HCEC 1CT (cell line): Measurements from ENCODE around the gene SLC30A1.
A peak's percentile ranks its signal among the peaks of the same experiment; 100 is the strongest.
"Not testable (repeated sequence)": the region's sequence is repeated elsewhere in the genome, so short reads cannot be mapped to it uniquely, and the experiment has no call there.

Experiments used
- DNase-seq: peaks from one replicate; pipeline ENCODE4 v3.0.0-alpha.2; 2017

The SLC30A1 gene, protein sequence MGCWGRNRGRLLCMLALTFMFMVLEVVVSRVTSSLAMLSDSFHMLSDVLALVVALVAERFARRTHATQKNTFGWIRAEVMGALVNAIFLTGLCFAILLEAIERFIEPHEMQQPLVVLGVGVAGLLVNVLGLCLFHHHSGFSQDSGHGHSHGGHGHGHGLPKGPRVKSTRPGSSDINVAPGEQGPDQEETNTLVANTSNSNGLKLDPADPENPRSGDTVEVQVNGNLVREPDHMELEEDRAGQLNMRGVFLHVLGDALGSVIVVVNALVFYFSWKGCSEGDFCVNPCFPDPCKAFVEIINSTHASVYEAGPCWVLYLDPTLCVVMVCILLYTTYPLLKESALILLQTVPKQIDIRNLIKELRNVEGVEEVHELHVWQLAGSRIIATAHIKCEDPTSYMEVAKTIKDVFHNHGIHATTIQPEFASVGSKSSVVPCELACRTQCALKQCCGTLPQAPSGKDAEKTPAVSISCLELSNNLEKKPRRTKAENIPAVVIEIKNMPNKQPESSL

DNA sequence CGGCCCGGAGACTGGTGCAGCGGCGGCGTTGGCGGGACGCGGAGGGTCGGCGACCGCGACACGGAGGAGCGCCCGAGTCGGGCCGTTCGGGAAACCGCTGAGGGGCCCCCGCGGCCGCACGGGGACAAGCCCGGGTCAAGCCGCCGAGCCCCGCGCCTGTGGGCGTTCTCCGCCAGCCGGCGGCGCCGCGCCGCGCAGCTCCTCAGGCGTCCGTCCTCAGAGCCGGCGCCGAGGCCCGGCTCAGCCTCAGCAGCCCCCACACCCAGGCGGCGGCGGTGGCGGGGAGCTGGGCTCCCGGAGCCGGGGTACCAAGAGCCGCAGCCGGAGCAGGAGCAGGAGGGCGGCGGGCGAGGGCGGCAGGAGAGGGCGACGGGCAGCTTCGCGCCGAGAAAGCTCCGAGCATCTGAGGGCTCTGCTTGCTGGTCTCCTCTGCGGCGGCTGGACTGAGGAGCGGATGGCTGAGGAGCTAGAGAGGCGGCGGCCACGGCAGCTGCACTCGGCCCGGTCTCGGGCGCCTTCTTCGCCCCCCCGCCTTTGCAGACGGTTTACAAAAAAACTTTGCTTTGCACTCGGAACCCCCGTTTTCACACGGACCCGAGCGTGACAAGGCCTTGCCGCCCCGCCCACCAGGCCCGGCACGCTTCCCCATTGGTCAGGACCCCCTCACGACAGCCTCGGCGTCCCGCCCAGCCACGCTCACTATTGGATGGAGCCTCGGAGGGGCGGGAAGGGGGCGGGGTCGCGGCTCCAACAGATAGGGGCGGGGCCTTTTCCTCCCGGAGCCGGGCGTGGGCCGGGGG is at the start of gene SLC30A1:
TSS of gene SLC30A1 (minus strand) at position 522 of the 800 bp plus-strand sequence. CDS start 549 bp downstream, outside the sequence.
- peak; percentile 98 for DNase-seq

DNA sequence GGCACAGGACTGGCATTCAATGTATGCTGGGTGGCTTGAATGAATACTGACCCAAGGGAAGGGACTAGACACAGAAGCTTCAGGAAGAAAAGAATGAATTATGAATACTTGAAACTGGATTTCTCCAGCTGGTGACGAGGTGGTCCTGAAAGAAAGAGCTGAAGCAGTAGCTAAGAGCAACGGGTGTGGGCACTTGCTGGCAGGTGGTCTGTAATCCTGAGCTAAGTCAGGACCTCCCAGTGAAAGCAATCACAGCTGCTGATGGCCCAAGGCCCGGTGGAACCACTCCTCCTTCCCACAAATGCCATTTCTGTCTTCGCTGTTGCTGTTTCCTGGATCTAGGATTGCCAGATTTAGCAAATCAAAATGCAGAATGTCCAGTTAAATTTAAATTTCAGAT is 49.5 kb upstream of the SLC30A1 start:
- DNase-seq, result no peak

DNA sequence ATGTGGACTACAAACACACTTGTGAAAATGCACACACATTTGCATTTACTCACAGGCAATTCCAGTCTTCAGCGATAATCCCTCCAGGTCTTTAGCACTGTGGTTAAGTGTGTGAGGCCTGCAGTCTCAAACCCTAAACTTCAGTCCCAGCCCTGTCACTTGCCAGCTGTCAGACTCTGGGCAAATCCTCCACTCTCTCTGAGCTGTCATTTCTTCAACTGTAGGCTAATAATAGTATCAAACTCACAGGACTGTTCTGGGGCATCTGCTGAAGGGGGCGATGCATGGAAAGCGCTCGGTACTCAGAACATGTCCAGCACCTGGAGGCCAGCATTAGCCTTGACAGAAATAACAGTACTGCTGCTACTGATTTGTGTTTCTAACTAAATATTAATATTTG is 48.3 kb upstream of the SLC30A1 start:
- no peak for DNase-seq

DNA sequence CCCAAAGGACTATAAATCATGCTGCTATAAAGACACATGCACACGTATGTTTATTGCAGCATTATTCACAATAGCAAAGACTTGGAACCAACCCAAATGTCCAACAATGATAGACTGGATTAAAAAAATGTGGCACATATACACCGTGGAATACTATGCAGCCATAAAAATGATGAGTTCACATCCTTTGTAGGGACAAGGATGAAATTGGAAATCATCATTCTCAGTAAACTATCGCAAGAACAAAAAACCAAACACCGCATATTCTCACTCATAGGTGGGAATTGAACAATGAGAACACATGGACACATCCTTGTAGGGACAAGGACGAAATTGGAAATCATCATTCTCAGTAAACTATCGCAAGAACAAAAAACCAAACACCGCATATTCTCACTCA is 46.9 kb upstream of the SLC30A1 start:
- not testable (repeated sequence) for DNase-seq

DNA sequence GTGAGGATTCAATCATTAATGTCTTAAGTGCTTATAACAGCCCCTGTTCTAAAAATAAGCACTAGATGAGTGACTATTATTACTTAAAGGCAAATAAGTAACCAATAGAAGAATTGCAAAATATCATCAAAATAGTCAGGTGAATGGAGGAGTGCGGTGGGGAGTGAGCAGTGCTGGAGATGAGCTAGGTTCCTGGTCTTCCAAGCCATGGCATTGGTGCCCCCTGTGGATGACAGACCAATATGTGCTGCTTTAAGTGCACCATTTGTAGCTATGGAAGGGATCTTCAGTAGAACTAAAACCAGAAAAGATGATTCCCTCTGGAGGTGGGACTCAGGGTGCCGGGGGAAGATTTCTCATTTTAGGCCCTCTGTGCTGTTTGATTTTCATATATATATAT is 46.1 kb upstream of the SLC30A1 start:
- DNase-seq, result peak; percentile 51

DNA sequence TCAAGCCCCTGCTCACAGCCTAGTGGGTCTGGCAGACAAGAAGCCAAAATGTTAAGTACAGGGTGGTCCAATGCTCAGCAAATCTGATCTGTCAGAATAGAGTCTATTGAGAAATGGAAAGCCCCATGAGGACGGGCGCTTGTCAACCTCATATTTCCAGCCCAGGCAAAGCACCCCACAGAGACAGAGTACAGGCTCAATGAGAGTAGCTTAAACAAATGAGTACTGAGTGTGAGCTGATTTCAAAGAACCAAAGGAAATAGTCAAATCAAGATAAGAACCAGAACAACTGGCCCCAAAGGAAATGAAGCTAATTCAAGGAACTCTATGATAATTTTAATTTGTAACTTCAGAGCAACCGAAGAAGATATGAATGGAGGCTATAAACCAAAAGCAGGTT is 44.6 kb upstream of the SLC30A1 start:
- no peak for DNase-seq

DNA sequence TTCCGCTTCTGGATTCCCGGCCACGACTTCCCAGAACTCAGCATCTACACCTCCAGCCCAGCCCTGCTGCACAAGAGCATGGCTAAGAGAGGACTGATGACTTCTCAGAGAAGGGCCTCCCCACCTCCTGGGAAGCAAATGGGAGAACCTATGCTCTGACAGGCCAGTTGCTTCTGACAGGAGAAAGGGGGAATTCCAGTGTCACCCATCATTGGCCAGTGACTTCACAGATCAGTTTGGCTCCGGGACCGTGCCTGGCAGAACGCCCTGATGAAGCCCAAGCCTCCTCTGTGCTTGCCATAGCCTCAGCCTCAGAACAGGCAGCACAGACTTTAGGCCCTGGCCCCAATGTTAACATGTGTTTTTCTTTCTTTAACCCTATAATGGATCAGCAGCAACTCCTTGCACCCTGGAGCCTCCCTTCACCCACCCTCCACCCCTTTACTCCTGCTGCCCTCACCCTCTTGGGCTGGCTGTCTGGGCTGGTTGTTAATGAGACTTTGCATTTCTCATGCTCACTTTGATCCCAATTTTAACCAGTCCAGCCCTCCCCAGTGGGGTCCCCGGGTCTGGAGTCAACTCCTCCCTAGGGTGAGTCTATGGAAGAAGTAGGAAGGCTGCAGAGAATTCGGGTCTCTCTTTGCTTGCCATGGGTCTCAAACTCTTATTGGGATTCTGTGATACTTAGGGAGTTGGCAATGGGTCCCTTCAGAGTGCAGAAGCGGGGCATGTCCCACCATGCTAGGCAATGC is 42.7 kb upstream of the SLC30A1 start:
- DNase-seq, result no peak

DNA sequence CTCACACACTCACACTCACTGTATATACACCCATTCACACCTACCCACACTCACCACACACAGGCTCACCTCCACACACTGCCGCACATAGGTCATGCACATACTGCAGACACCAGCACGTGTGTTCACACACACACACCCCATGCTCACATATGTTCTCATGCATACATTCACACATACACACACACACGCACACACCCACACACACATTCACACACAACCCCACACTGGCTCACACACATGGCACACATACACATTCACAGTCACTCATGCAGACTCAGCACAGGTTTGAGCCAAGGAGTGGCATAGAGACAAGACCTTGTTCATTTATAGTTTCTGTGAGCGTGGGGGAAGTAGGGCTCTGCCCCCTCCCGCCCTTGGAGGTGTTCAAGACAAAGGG is 41.1 kb upstream of the SLC30A1 start:
- DNase-seq, result no peak

DNA sequence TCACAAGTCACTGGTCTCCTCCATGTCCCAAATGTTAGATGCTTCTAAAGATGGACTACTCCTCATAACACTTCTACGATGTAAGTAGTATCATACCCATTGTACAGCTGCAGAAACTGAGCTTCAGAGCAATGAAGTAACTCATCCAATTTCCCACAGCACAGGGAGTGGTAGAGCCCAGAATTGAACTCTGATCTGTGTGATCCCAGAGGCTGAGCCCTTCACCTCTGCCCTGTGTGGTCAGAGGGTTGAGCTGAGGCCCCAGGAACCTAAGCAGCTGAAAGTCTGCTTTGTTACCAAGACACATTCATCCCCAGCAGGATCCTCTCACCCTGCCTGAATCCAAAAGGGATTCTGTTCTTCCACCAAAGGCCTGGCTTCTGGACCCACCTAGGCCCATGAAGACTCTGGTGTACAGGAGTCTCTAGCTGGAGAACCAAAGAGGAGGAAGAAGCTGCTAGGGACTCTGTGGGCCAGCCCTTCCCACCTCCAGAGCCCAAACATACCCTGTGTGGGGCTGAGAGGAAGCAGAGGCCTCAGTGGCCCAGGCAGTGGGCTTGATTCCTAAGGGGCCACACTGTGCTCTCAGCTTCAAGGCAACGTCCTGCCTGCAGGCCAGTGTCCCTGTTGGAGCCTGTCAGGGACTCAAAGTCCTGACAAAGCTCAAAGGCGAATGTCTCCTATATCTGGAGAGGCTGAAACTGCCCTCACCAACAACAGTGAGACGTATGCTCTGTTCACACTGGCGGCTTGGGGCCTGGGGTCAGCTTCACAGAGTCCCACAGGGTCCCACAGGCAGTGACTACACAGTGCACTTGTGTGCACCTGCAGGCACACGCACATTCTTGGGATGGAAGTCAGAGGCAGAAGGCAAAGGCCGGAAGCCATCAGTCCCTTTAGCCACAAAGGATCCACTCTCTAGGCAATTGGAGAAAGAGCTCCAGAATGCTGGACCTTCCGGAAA is 40.4 kb upstream of the SLC30A1 start:
- no peak for DNase-seq

DNA sequence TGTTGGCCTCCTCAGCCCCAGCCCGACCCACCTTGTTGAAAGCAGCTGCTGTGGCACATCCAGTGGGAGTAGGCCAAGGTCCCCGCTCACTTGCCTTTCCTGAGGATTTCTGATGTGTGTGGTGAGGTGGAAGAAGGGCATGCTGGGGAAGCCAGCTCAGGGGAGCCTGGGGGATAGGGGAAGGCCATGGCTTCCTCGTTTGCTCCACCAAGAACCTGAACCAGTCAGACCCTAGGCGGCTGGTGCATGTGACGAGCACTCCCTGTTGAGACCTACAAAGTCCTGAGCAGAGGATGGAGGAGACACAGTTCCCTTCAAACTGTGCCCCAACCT is 38.0 kb upstream of the SLC30A1 start:
- no peak for DNase-seq

DNA sequence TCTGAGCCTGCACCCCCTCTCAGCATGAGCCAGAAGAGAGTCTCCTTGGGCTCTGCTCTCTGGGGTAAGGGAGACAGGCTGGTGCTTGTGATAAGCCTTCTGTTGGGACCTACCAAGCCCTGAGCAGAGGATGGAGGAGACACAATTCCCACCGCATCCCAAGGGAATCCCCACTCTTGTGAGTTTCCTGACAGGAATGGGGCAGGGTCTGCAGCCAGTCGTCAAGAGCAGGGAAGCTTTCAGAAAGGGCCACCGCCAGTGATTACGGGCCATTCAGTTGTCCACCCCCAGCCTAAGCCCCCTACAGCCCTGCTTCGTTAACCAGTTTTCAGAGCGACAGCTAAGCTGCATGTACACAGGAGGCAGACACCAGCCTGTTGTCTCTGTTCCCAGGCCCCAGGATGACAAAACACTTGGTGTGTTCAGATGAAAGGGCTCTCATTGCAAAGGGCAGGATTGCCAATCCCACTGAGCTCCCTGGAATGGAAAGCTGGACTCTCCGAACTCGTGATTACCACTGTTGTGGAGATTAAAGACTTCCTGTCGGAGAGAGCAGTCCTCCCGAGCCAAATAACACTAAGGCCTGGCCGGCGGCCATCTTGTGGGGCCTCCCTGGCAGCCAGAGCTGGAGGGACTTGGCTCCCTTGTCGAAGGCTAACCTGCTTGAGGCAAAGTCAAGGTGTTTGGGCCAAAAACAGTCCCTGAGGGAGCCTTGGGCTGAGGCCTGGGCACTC is 37.4 kb upstream of the SLC30A1 start:
- no peak for DNase-seq

DNA sequence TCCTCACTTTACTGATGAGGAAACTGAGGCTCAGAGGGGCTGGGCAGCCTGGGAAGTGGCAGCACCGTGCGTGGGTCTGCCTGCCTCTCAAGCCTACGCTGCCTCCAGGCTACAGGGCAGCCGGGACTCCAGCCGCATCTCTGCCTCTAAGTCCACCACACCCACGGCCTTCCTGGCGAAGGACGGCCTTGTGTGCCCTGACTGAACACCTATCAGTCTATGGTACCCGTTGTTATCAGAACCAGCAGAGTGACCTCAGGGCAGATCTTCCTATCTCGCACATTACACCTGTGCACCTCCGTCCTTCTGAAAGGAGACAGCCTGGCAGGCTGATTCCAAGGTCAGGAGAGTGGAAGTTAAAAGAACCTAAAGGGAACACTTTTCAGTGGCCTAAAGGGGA is 35.7 kb upstream of the SLC30A1 start:
- DNase-seq, result no peak

DNA sequence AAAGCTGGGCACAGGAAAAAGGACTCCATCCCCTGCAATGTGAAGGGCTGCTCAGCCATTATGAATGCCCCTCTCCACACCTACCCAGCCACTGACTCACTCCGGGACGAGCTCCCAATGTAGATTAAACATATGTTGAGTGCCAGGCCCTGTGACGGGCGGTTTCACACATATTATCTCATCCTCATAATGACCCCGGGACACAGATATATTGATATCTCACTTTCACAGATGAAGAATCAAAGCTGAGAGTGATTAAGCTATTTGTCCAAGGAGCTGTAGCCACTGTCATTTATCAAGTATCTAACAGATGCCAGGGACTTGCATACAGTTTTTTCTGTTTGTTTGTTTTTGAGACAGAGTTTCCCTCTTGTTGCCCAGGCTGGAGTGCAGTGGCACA is 35.0 kb upstream of the SLC30A1 start:
- no peak for DNase-seq

DNA sequence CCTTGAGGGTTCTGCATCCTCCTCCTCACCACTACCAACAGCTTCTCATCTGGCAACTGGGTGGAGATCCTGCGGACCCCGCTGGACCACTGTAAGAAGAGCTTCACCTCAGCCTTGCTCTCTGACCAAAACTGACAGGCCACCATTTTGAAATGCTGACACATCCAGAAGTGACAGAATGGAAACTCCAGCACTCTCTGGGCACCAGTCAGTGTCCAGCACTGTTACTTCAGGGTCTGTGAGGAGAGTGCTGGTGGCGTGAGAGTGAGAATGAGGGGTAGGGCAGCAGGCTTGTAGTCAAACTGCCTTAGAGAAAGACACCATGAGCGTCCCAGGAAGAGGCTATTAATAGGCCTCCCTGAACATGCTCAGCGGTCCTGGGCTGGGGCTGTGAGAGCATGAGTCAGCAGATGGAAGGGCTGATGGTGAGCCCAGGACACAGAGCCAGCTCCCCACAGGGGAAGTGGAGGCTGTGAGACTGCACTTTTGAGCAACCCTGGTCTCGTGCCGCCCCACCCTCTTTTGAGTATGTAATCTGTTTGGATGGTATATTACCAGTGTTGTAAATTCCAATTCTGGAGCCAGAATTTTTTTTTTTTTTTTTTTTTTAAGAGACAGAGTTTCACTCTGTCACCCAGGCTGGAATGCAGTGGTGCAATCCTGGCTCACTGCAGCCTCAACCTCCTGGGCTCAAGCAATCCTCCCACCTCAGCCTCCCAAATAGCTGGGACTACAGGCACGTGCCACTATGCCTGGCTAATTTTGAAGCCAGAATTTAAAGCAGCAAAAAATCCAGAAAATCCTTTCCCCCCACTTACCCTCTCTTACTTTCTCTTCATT is 34.4 kb upstream of the SLC30A1 start:
- DNase-seq, result peak; percentile 92

DNA sequence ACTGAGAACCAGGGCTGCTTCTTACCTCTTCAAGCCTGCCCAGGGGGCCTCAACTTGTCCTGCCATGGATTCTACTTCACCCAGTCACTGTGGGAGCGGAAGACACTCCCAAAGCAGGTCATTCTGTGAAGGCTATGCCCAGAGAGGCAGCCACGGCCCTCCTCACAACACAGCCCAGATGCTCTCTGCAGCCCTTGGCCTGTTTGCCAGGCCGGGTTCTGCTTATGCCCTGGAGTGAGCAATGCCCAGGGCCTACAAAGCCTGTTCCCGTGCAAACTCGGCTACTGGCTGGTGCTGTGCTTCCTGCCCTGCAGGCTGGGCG is 33.8 kb upstream of the SLC30A1 start:
- no peak for DNase-seq

DNA sequence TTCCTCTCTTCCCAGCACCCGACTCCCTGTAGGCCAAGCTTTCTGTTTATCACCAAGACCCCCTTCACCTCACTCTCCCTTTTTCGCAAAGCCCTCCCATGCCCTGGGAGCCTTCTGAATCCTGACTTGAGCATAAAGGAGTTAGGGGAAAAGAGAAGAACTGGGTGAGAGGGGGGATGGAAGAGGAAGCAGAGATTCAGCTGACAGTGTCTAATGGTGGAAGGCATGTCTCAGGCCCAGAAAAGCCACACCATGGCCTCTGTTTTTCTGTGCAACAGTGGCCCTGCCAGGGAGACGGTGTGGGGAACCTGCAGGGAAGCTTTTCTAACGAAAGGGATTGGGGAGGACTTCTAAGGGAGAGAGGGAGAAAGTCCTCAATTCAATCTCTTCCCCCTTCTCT is 32.9 kb upstream of the SLC30A1 start:
- DNase-seq, result no peak

DNA sequence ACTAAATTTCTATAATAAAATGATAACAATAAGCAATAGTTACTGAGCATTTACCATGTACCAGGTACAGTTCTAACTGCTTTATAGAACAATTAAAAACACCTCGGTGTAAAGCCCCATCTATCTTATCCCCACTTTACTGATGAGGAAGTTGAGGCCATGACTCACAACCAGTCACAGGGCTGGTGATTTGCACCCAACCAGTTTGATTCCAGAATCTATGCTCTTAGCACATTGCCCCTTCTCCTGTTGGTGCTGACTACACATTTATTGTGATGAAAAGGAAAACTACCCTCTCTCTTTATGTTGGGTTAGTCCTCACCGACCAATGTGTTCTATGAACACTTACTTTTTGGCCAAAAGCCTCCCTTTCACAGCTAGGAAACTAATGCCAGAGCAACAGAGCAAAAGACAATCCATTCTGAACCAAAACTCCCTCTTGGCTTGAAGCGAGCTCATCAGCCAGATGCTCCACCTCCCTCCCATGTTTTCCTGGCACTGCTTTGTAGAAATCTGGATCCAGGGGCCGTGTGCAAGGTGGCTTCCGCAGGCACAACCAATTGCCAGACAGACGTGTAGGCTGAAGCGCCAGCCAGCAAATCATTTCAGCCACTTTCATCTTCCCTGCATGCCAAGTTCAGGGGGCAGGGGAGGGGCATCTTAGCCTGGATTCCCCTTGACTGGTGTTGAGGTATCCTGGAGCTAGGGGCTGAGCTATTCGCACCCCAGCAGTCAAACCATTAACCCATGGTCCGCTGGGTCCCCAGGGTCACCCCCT is 32.0 kb upstream of the SLC30A1 start:
- no peak for DNase-seq

DNA sequence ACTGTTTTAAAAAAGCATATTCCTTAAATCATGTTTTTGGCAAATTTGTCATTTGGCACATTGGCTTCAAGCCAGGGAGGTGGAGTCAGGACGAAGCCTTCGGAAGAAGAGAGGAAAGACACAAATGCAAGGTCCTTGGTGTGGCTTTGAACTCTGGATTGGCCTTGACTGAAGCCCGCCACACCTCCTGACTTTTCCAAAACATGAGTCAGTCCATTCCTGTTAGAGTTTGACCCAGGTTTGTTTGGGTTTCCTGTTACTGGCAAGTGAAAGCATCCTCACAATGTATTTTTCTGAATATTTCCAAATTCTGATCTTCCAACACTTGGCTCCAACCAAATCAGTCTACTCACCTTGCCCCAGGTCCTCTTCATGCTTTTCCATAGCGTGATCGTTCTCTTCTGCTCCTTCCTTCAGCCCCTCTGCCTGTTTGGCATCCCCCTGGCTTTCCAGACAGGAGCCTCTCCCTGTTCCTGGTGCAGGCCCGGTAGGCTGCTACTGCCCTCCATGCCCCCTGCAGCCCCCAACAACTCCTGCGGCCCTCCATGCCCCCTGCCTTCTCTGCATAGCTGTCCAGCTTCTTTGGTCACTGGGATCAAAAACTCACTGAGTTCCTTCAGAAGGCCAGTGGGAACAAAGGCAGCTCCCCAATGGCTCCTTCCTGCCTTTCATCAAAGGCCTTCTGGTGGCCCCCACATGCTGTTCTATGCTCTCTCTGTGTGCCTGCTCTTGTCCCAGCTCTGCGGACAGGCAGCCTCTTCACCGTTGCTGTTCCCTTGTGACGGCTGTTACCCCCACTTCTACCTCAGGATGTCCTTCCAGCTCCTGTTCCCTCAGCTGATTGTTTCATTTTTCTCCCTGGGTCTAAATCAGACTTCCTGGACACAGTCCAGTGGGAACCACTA is 30.4 kb upstream of the SLC30A1 start:
- no peak for DNase-seq
